Endothelial cell of umbilical vein (primary cell): Measurements from ENCODE around the gene CD8A. TPM values are rescaled to one million over a fixed set of nuclear protein-coding genes. Genes with fewer than 3 reads are reported as not detected.

Experiments
- BruUV-seq: library from RNA; stranded (reverse); fragments of 400-500 nt; replicated peaks from 2 replicates; lab custom pipeline; 2021; lab: Mats Ljungman, UMichigan
- CTCF ChIA-PET: fragments of 300-600, 350-600 bp; sonication (Branson Sonifier 250); formaldehyde crosslinking; loops from one replicate; lab custom pipeline; 2021; ENCODE audit warnings: antibody characterized with exemption, inconsistent platforms; lab: Charles Lee
- POLR2A ChIA-PET: fragments of 300-600, 350-600 bp; sonication (Branson Sonifier 250); formaldehyde crosslinking; loops from one replicate; lab custom pipeline; 2021; ENCODE audit warnings: antibody characterized with exemption, inconsistent platforms; lab: Charles Lee
- DNase-seq: peaks from one replicate; pipeline ENCODE4 v3.0.0-alpha.2; 2011; ENCODE audit warnings: low read depth, low spot score
- FAIRE-seq: peaks from 2 replicates; lab custom pipeline; 2011; peaks lifted over from hg19 to GRCh38; lab: Jason Lieb, UNC
- H2AFZ ChIP-seq: 2 replicates; pipeline ENCODE4 v1.6.0; 2012; ENCODE audit warnings: low read depth, low read length, control low read depth, inconsistent platforms
- H3K27ac ChIP-seq: 2 replicates; pipeline ENCODE4 v1.5.1; 2011; ENCODE audit warnings: low read depth, mild to moderate bottlenecking, control low read depth, low read length, moderate library complexity; ENCODE audit not compliant: insufficient read depth
- H3K27me3 ChIP-seq, 2 experiments: 2 replicates each; pipeline versions ENCODE4 v1.6.0 to v1.6.1; 2011; ENCODE audit warnings: low read length in 2 of 2, mixed read lengths in 1 of 2; ENCODE audit not compliant: control insufficient read depth in 2 of 2, insufficient read depth in 2 of 2
- H3K36me3 ChIP-seq, 2 experiments: 2 replicates in 1 of 2; 3 replicates in 1 of 2; pipeline ENCODE4 v1.5.1; 2011; ENCODE audit warnings: low read length in 2 of 2, mild to moderate bottlenecking in 1 of 2, moderate library complexity in 1 of 2; ENCODE audit not compliant: control insufficient read depth in 2 of 2, insufficient read depth in 2 of 2; ENCODE audit errors: extremely low read depth in 1 of 2
- H3K4me1 ChIP-seq: 3 replicates; pipeline ENCODE4 v1.5.1; 2011; ENCODE audit warnings: mild to moderate bottlenecking, low read length; ENCODE audit not compliant: control insufficient read depth, insufficient read depth; ENCODE audit errors: extremely low read depth
- H3K4me2 ChIP-seq: 2 replicates; pipeline ENCODE4 v1.6.1; 2011; ENCODE audit warnings: low read length, control low read depth, mixed read lengths; ENCODE audit not compliant: insufficient read depth
- H3K4me3 ChIP-seq, 3 experiments: fragments of 200-600 bp in 1 of 3; sonication (generic), shearing (Covaris generic) in 1 of 3; replicated peaks in 1 of 3; 2 replicates each; pipeline ENCODE4 v1.5.1; 2011 to 2016; ENCODE audit warnings: control low read depth in 3 of 3, low read length in 3 of 3, mild to moderate bottlenecking in 2 of 3, inconsistent platforms in 1 of 3, low read depth in 1 of 3, moderate library complexity in 1 of 3; ENCODE audit not compliant: insufficient read depth in 1 of 3
- H3K79me2 ChIP-seq: 2 replicates; pipeline ENCODE4 v1.6.0; 2012; ENCODE audit warnings: low read length, inconsistent platforms; ENCODE audit not compliant: control insufficient read depth, insufficient read depth
- H3K9ac ChIP-seq: replicated peaks from 2 replicates; pipeline ENCODE3; 2011; ENCODE audit warnings: low read length, control low read depth; ENCODE audit not compliant: insufficient read depth; ENCODE audit errors: extremely low read depth
- H3K9me1 ChIP-seq: replicated peaks from 3 replicates; pipeline ENCODE4 v1.6.0; 2011; ENCODE audit warnings: mild to moderate bottlenecking, low read length; ENCODE audit not compliant: control insufficient read depth, insufficient read depth; ENCODE audit errors: extremely low read depth
- H3K9me3 ChIP-seq: replicated peaks from 2 replicates; pipeline ENCODE4 v1.5.1; 2012; ENCODE audit warnings: low read length, inconsistent platforms; ENCODE audit not compliant: control insufficient read depth, insufficient read depth
- H4K20me1 ChIP-seq: replicated peaks from 2 replicates; pipeline ENCODE3; 2011; ENCODE audit warnings: mild to moderate bottlenecking, low read length; ENCODE audit not compliant: control insufficient read depth, insufficient read depth; ENCODE audit errors: extremely low read depth
- CTCF ChIP-seq, 2 donors: IDR thresholded peaks; 1 replicate in 1 of 2; 2 replicates in 1 of 2; pipeline ENCODE4 v1.5.1; 2011; ENCODE audit warnings: low read length in 2 of 2, mild to moderate bottlenecking in 2 of 2, moderate library complexity in 2 of 2, control low read depth in 1 of 2, inconsistent platforms in 1 of 2, low read depth in 1 of 2; ENCODE audit not compliant: insufficient read depth in 1 of 2; ENCODE audit errors: extremely low read depth in 1 of 2
- EZH2 ChIP-seq: IDR thresholded peaks from 2 replicates; pipeline ENCODE4 v1.6.1; 2012; ENCODE audit warnings: borderline replicate concordance, low read depth, mild to moderate bottlenecking, moderate library complexity, low read length, inconsistent platforms; ENCODE audit not compliant: severe bottlenecking
- FOS ChIP-seq: IDR thresholded peaks from 2 replicates; pipeline ENCODE4 v1.6.1; 2011; ENCODE audit warnings: mild to moderate bottlenecking, low read length, moderate library complexity, borderline replicate concordance; ENCODE audit not compliant: insufficient read depth
- GATA2 ChIP-seq: IDR thresholded peaks from 2 replicates; pipeline ENCODE4 v1.7.0; 2011; ENCODE audit warnings: low read depth, mild to moderate bottlenecking, moderate library complexity, mixed read lengths, low read length; ENCODE audit not compliant: insufficient read length, insufficient read depth
- JUN ChIP-seq: IDR thresholded peaks from 2 replicates; pipeline ENCODE4 v1.6.1; 2011; ENCODE audit warnings: borderline replicate concordance, low read depth; ENCODE audit not compliant: insufficient read length, insufficient read depth
- MAX ChIP-seq: IDR thresholded peaks from 2 replicates; pipeline ENCODE4 v1.6.1; 2011; ENCODE audit not compliant: insufficient read depth, insufficient read length
- MYC ChIP-seq: IDR thresholded peaks from one replicate; pipeline ENCODE4 v1.6.1; 2011; ENCODE audit warnings: mild to moderate bottlenecking, low read depth, low read length
- POLR2A ChIP-seq: IDR thresholded peaks from 2 replicates; pipeline ENCODE4 v1.6.1; 2012; ENCODE audit warnings: low read depth, mild to moderate bottlenecking, control low read depth, low read length
- POLR2AphosphoS5 ChIP-seq: IDR thresholded peaks from 2 replicates; pipeline ENCODE4 v1.6.1; 2012; ENCODE audit warnings: low read depth, mild to moderate bottlenecking, control low read depth, low read length, moderate library complexity; ENCODE audit not compliant: insufficient read depth
- dilution Hi-C: fragments of 300-500 bp; cut with MboI; formaldehyde crosslinking; loops from one replicate; pipeline ENCODE4 v1.15.0; 2019; ENCODE audit warnings: low sequenced_read_pairs; ENCODE audit not compliant: extremely low pct_ligation_motif_present
- intact Hi-C: fragments of 100-400 bp; cut with micrococcal nuclease; formaldehyde crosslinking; loops from one replicate; pipeline ENCODE4 v1.10.0; 2022
- polyA plus RNA-seq, 4 experiments: library from polyadenylated mRNA; depleted of rRNA in 3 of 4; stranded (reverse) in 3 of 4; unstranded in 1 of 4; fragments of >200 nt; gene quantifications; 2 replicates each; pipeline versions ENCODE4 v1.2.1 to v1.2.3, GENCODE V29; 2011 to 2012; ENCODE audit warnings: missing spikeins in 1 of 4
- total RNA-seq: library from RNA; stranded (reverse); gene quantifications from 2 replicates; pipeline ENCODE4 v1.2.3, GENCODE V29; 2021

CD8A gene
- total and polyA plus RNA-seq, 2 donors (not counting 3 experiments of a cell fraction or from before 2014, with no cell fraction given), result not detected

GRCh38 chr2:86833315-86833714, 42.6 kb upstream of the CD8A start:
- ChIA-PET CTCF (no interaction called here), POLR2A (no interaction called here)
- peaks cover 2 to 3% of the 10 kb centered on the region in 2 experiments for H3K27me3 ChIP-seq
- H3K4me2 ChIP-seq, result no peak overlapping the region
- TF ChIP-seq GATA2, result no peak
- no peak for TF ChIP-seq JUN
- no peak for TF ChIP-seq EZH2
- TF ChIP-seq CTCF (IDR thresholded peaks at IDR 0.05; ENCODE audit: extremely low read depth in 1 of 2, insufficient read depth in 1 of 2, low read depth in 1 of 2, low read length in 2 of 2), result no peak
- TF ChIP-seq POLR2A, result no peak
- no peaks in the 10 kb centered on the region for H3K9me3 ChIP-seq
- dilution Hi-C loops, result no loop called here
- H3K9me1 ChIP-seq, result no peaks in the 10 kb centered on the region
- FAIRE-seq (no peak), DNase-seq (no peak)
- no peaks in the 10 kb centered on the region for H3K36me3 ChIP-seq
- H2AFZ ChIP-seq, result no peak overlapping the region
- intact Hi-C loops, result no loop called here
- H3K4me1 ChIP-seq, result no peaks in the 10 kb centered on the region
- no peak overlapping the region for H3K27ac ChIP-seq
- no TSS peak for BruUV-seq
- H3K79me2 ChIP-seq, result no peaks in the 10 kb centered on the region
- H3K9ac ChIP-seq, result no peak overlapping the region
- H3K4me3 ChIP-seq, result no peak overlapping the region
- no peaks in the 10 kb centered on the region for H4K20me1 ChIP-seq

- FAIRE-seq (no peak), DNase-seq (no peak)
- no peak for TF ChIP-seq POLR2AphosphoS5
- TF ChIP-seq POLR2A, result no peak
- TF ChIP-seq EZH2, result no peak
- TF ChIP-seq GATA2, result no peak
- TF ChIP-seq CTCF (IDR thresholded peaks at IDR 0.05; ENCODE audit: extremely low read depth in 1 of 2, insufficient read depth in 1 of 2, low read depth in 1 of 2, low read length in 2 of 2), result no peak
- no peak for TF ChIP-seq FOS
- no peak for TF ChIP-seq MYC
- no peak for TF ChIP-seq MAX
- no peak for TF ChIP-seq JUN
- POLR2A ChIA-PET, result no interaction called here
- Histone ChIP-seq H4K20me1 (no peaks in the 10 kb centered on the region), H3K9me1 (no peaks in the 10 kb centered on the region), H2AFZ (no peak overlapping the region), H3K36me3 (no peaks in the 10 kb centered on the region), H3K27me3 (peaks cover 2 to 3% of the 10 kb centered on the region in 2 experiments), H3K4me3 (no peak overlapping the region), H3K9ac (no peak overlapping the region), H3K27ac (no peak overlapping the region), H3K4me1 (no peaks in the 10 kb centered on the region), H3K4me2 (no peak overlapping the region), H3K79me2 (no peaks in the 10 kb centered on the region), H3K9me3 (no peaks in the 10 kb centered on the region)
- intact Hi-C loops, result no loop called here
- dilution Hi-C loops, result no loop called here
- BruUV-seq, result no TSS peak
- CTCF ChIA-PET, result no interaction called here
These were observed 41.8 kb upstream of the CD8A start for GRCh38 chr2:86832334-86833096.
